HCT116 (cell line): ENCODE results near the gene FRAS1. TPM values are rescaled to one million over a fixed set of nuclear protein-coding genes. Genes with fewer than 3 reads are reported as not detected.

ENCODE experiments used
- ATAC-seq: fragments of 200-7000 bp; cut with Tn5 transposase; 2 replicates; pipeline ENCODE4 v1.9.1; 2020; ENCODE audit warnings: mild to moderate bottlenecking, moderate library complexity
- BruUV-seq: library from RNA; stranded (reverse); fragments of 400-500 nt; replicated peaks from 2 replicates; lab custom pipeline; 2021; lab: Mats Ljungman, UMichigan
- CTCF ChIA-PET: fragments of 300-600 bp; sonication (Branson Sonifier 250); formaldehyde crosslinking; loops from one replicate; lab custom pipeline; 2021; ENCODE audit warnings: antibody characterized with exemption; lab: Charles Lee
- POLR2A ChIA-PET: fragments of 300-600, 350-600 bp; sonication (Branson Sonifier 250); formaldehyde crosslinking; loops from one replicate; lab custom pipeline; 2021; ENCODE audit warnings: antibody characterized with exemption; lab: Charles Lee
- RAD21 ChIA-PET, 2 experiments: fragments of 300-600 bp; sonication (Branson Sonifier 250); formaldehyde crosslinking; loops; one replicate each; lab custom pipeline; 2023; ENCODE audit warnings: low total read pairs in 2 of 2; ENCODE audit not compliant: uncharacterized antibody in 2 of 2, unreplicated experiment in 2 of 2, low non-redundant PET in 1 of 2; lab: Charles Lee
- DNase-seq: peaks from one replicate; pipeline ENCODE4 v3.0.0-alpha.2; 2010; ENCODE audit warnings: low read depth, low spot score
- H2AFZ ChIP-seq: fragments of 200-600 bp; shearing (Covaris generic), sonication (generic); 2 replicates; pipeline ENCODE4 v1.6.1; 2017; ENCODE audit warnings: low read depth, mixed run types, mixed read lengths, antibody characterized with exemption, low read length; ENCODE audit not compliant: poor library complexity, severe bottlenecking
- H3K27ac ChIP-seq: 2 replicates; pipeline ENCODE4 v1.5.1; 2012; ENCODE audit warnings: low read depth, low read length
- H3K27me3 ChIP-seq: fragments of 200-600 bp; sonication (generic); 2 replicates; pipeline ENCODE4 v1.6.1; 2016; ENCODE audit warnings: mixed run types, low read length, mixed read lengths; ENCODE audit not compliant: insufficient read depth
- H3K36me3 ChIP-seq, 2 experiments: fragments of 200-500 bp in 1 of 2; fragments of 200-600 bp in 1 of 2; sonication (Bioruptor generic) in 1 of 2; sonication (generic) in 1 of 2; 2 replicates each; pipeline versions ENCODE4 v1.5.1 to v1.6.1; 2014 to 2016; ENCODE audit warnings: low read length in 2 of 2, inconsistent platforms in 1 of 2, mixed read lengths in 1 of 2, mixed run types in 1 of 2; ENCODE audit not compliant: insufficient read depth in 2 of 2, control insufficient read depth in 1 of 2
- H3K4me1 ChIP-seq, 2 experiments: fragments of 200-600 bp in 1 of 2; sonication (generic) in 1 of 2; 2 replicates each; pipeline versions ENCODE4 v1.5.1 to v1.6.1; 2012 to 2017; ENCODE audit warnings: low read length in 2 of 2, inconsistent platforms in 1 of 2, mild to moderate bottlenecking in 1 of 2, mixed read lengths in 1 of 2, mixed run types in 1 of 2, moderate library complexity in 1 of 2; ENCODE audit not compliant: insufficient read depth in 2 of 2, control insufficient read depth in 1 of 2
- H3K4me2 ChIP-seq: fragments of 200-600 bp; sonication (generic); 2 replicates; pipeline ENCODE4 v1.6.1; 2017; ENCODE audit warnings: mixed run types, low read length, mixed read lengths
- H3K4me3 ChIP-seq, 2 experiments: fragments of 200-600 bp in 1 of 2; sonication (generic) in 1 of 2; replicated peaks in 1 of 2; 2 replicates each; pipeline ENCODE4 v1.5.1; 2011 to 2016; ENCODE audit warnings: low read length in 2 of 2, control low read depth in 1 of 2, low read depth in 1 of 2, mild to moderate bottlenecking in 1 of 2, mixed read lengths in 1 of 2, mixed run types in 1 of 2
- H3K79me2 ChIP-seq: fragments of 200-600 bp; sonication (generic); 2 replicates; pipeline ENCODE4 v1.6.1; 2017; ENCODE audit warnings: mild to moderate bottlenecking, mixed run types, low read length, moderate library complexity, mixed read lengths; ENCODE audit not compliant: insufficient read depth
- H3K9ac ChIP-seq: fragments of 200-600 bp; sonication (generic); 2 replicates; pipeline ENCODE4 v1.6.1; 2016; ENCODE audit warnings: low read length, mixed read lengths
- H3K9me2 ChIP-seq: fragments of 200-600 bp; sonication (generic), shearing (Covaris generic); 2 replicates; pipeline ENCODE4 v1.6.1; 2017; ENCODE audit warnings: mixed run types, mild to moderate bottlenecking, moderate library complexity; ENCODE audit not compliant: insufficient read depth
- H3K9me3 ChIP-seq, 2 experiments: fragments of 200-500 bp in 1 of 2; fragments of 200-600 bp in 1 of 2; sonication (Bioruptor generic) in 1 of 2; sonication (generic) in 1 of 2; 2 replicates each; pipeline ENCODE4 v1.6.1; 2014 to 2017; ENCODE audit warnings: low read length in 2 of 2, mixed read lengths in 2 of 2, inconsistent platforms in 1 of 2, low read depth in 1 of 2, mild to moderate bottlenecking in 1 of 2, mixed run types in 1 of 2, moderate library complexity in 1 of 2; ENCODE audit not compliant: control insufficient read depth in 1 of 2, insufficient read depth in 1 of 2
- H4K20me1 ChIP-seq: fragments of 200-600 bp; sonication (generic), shearing (Covaris generic); 2 replicates; pipeline ENCODE4 v1.6.1; 2017; ENCODE audit warnings: mixed run types, mild to moderate bottlenecking, moderate library complexity; ENCODE audit not compliant: insufficient read depth
- ATF3 ChIP-seq: IDR thresholded peaks from 2 replicates; pipeline ENCODE4 v1.6.1; 2012
- CBX3 ChIP-seq: IDR thresholded peaks from 2 replicates; pipeline ENCODE4 v1.6.1; 2012; ENCODE audit warnings: low read depth
- ELF1 ChIP-seq: IDR thresholded peaks from 2 replicates; pipeline ENCODE4 v1.6.1; 2012; ENCODE audit warnings: low read depth, borderline replicate concordance
- EZH2 ChIP-seq: fragments of 200-600 bp; sonication (generic); IDR thresholded peaks from 2 replicates; pipeline ENCODE4 v1.6.1; 2017; ENCODE audit warnings: antibody characterized with exemption, mixed run types
- FOSL1 ChIP-seq: IDR thresholded peaks from 2 replicates; pipeline ENCODE4 v1.6.1; 2012; ENCODE audit warnings: low read depth
- JUND ChIP-seq: IDR thresholded peaks from 2 replicates; pipeline ENCODE4 v1.6.1; 2012
- RAD21 ChIP-seq: IDR thresholded peaks from 2 replicates; pipeline ENCODE4 v1.6.1; 2012; ENCODE audit warnings: low read depth, mild to moderate bottlenecking
- SIN3A ChIP-seq: IDR thresholded peaks from 2 replicates; pipeline ENCODE4 v1.6.1; 2012; ENCODE audit warnings: low read depth
- SRF ChIP-seq: IDR thresholded peaks from 2 replicates; pipeline ENCODE4 v1.6.1; 2012; ENCODE audit warnings: low read depth
- TCF7L2 ChIP-seq: IDR thresholded peaks from 2 replicates; pipeline ENCODE4 v1.7.0; 2011; ENCODE audit warnings: borderline replicate concordance, inconsistent platforms; ENCODE audit not compliant: insufficient read depth, insufficient read length; ENCODE audit errors: extremely low read depth
- YY1 ChIP-seq: IDR thresholded peaks from 2 replicates; pipeline ENCODE4 v1.6.1; 2011; ENCODE audit warnings: low read length, low read depth, moderate library complexity, mild to moderate bottlenecking; ENCODE audit not compliant: insufficient replicate concordance; ENCODE audit errors: extremely low read depth
- ZBTB33 ChIP-seq: IDR thresholded peaks from 2 replicates; pipeline ENCODE4 v1.6.1; 2011; ENCODE audit warnings: mild to moderate bottlenecking, low read length, moderate library complexity; ENCODE audit not compliant: insufficient replicate concordance; ENCODE audit errors: extremely low read depth
- ZFX ChIP-seq: fragments of 450-650 bp; IDR thresholded peaks from 2 replicates; pipeline ENCODE4 v1.6.1; 2017
- ZNF274 ChIP-seq: fragments of 200-500 bp; sonication (Bioruptor generic); IDR thresholded peaks from 2 replicates; pipeline ENCODE4 v1.6.1; 2014; ENCODE audit warnings: mild to moderate bottlenecking, low read depth, low read length, inconsistent platforms
- intact Hi-C: fragments of 100-400 bp; cut with micrococcal nuclease; formaldehyde crosslinking; loops from 2 replicates; pipeline ENCODE4 v1.10.0; 2022
- total RNA-seq: library from RNA; stranded (reverse); gene quantifications from one replicate; pipeline ENCODE4 v1.2.1, GENCODE V29; 2021; ENCODE audit not compliant: unreplicated experiment

The FRAS1 gene
- total RNA-seq, 1 experiment from 2014 or later: 33.5 TPM

GRCh38 chr4:78484574-78484973 is 427.5 kb downstream of the FRAS1 start:
- Histone ChIP-seq H3K4me2 (no peak overlapping the region), H2AFZ (no peak overlapping the region), H4K20me1 (no peaks in the 10 kb centered on the region)
- POLR2A ChIA-PET: no interaction called here
- CTCF ChIA-PET: no interaction called here
- intact Hi-C loops: no loop called here
- DNase-seq: no peak
- TF ChIP-seq FOSL1: no peak
- TF ChIP-seq, all 23 proteins: peak for 0
- Histone ChIP-seq H3K4me1 (no peaks in the 10 kb centered on the region), H3K36me3 (no peaks in the 10 kb centered on the region), H3K9ac (no peak overlapping the region), H3K9me2 (no peaks in the 10 kb centered on the region), H3K27ac (no peak overlapping the region), H3K27me3 (no peaks in the 10 kb centered on the region), H3K79me2 (no peaks in the 10 kb centered on the region), H3K9me3 (no peaks in the 10 kb centered on the region), H3K4me3 (no peak overlapping the region)
- no peak for ATAC-seq
- no TSS peak for BruUV-seq
- RAD21 ChIA-PET: no interaction called here

GRCh38 chr4:78493731-78494130 is 436.6 kb downstream of the FRAS1 start:
- CTCF ChIA-PET: no interaction called here
- TF ChIP-seq ELF1 (no peak), YY1 (no peak), ATF3 (no peak), SRF (no peak), ZBTB33 (no peak), RAD21 (no peak), SIN3A (no peak), ZFX (no peak), ZNF274 (no peak), TCF7L2 (no peak), CBX3 (no peak), EZH2 (no peak), JUND (no peak)
- no peak for ATAC-seq

More at GRCh38 chr4:78493731-78494130, 436.6 kb downstream of the FRAS1 start:
- no TSS peak for BruUV-seq
- ChIA-PET POLR2A (no interaction called here), RAD21 (no interaction called here)
- H3K9me3 ChIP-seq: no peaks in the 10 kb centered on the region
- DNase-seq: no peak
- no peaks in the 10 kb centered on the region for H3K27me3 ChIP-seq
- H3K27ac ChIP-seq: no peak overlapping the region
- H4K20me1 ChIP-seq: no peaks in the 10 kb centered on the region
- no peaks in the 10 kb centered on the region for H3K9me2 ChIP-seq
- no peak overlapping the region for H3K9ac ChIP-seq
- H3K79me2 ChIP-seq: no peaks in the 10 kb centered on the region
- no peak overlapping the region for H3K4me2 ChIP-seq
- no peak overlapping the region for H2AFZ ChIP-seq
- no peaks in the 10 kb centered on the region for H3K36me3 ChIP-seq
- intact Hi-C loops: no loop called here
- H3K4me1 ChIP-seq: no peaks in the 10 kb centered on the region
- H3K4me3 ChIP-seq: no peak overlapping the region
